Epithelial cell of proximal tubule (primary cell): ENCODE data around the gene TTLL12. TPM values are rescaled to one million over a fixed set of nuclear protein-coding genes. Genes with fewer than 3 reads are reported as not detected.

Source experiments
- DNase-seq: peaks from one replicate; pipeline ENCODE4 v3.0.0-alpha.2; 2011; ENCODE audit warnings: low read depth
- H3K4me3 ChIP-seq: 2 replicates; pipeline ENCODE4 v1.5.1; 2011; ENCODE audit warnings: low read depth, mild to moderate bottlenecking, low read length
- total RNA-seq: library from RNA; depleted of rRNA; stranded (reverse); fragments of >200 nt; gene quantifications from 2 replicates; pipeline ENCODE4 v1.2.3, GENCODE V29; 2015
- TF ChIP-seq, protein P1 (sequence below): conservative IDR thresholded peaks from 2 replicates; pipeline ENCODE4 v1.5.1; 2012; ENCODE audit warnings: low read depth, mild to moderate bottlenecking, low read length

TTLL12 gene
- total RNA-seq, 1 donor from 2014 or later, result 91.8 TPM

DNA sequence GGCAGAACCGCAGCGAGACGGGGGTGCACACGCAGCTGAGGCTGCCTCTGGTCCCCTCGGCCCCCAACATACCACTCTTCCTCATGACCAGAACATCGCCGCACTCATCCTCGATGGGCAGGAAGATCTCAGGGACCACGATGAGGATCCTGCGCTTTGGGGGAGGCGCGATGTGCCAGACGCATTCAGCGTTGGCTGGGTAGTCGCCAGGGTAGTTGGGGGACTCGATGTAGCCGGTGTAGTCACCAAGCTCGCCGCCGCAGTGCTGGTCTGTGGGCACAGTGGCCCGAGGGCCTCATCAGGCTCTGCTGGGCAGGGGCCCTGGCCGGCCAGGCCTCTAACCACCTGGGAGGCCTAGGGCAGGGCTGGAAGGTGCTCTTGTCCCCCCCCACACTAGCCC, 23.0 kb upstream of the TTLL12 start:
- TF ChIP-seq, protein P1, sequence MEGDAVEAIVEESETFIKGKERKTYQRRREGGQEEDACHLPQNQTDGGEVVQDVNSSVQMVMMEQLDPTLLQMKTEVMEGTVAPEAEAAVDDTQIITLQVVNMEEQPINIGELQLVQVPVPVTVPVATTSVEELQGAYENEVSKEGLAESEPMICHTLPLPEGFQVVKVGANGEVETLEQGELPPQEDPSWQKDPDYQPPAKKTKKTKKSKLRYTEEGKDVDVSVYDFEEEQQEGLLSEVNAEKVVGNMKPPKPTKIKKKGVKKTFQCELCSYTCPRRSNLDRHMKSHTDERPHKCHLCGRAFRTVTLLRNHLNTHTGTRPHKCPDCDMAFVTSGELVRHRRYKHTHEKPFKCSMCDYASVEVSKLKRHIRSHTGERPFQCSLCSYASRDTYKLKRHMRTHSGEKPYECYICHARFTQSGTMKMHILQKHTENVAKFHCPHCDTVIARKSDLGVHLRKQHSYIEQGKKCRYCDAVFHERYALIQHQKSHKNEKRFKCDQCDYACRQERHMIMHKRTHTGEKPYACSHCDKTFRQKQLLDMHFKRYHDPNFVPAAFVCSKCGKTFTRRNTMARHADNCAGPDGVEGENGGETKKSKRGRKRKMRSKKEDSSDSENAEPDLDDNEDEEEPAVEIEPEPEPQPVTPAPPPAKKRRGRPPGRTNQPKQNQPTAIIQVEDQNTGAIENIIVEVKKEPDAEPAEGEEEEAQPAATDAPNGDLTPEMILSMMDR, result no peak
- H3K4me3 ChIP-seq, result no peak overlapping the region
- DNase-seq, result no peak

DNA sequence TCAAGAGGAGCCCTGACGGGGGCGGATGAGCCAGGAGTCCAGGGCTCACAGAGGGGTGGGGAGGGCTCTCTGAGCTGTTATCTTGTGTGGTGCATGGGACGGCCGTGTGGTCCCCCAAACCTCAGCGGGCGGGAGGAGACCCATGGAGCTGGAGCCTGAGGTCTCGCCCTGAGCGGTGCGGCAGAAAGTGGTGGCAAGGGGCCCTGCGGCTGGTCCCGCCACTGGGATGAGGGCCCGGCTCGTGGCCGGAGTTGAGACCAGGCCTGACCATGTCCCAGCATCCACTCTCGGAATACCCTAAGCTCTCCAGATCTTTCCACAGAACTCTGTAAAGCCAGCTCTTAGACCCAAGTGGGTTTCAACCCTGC, 22.6 kb upstream of the TTLL12 start:
- TF ChIP-seq, protein P1, result no peak
- DNase-seq, result no peak
- no peak overlapping the region for H3K4me3 ChIP-seq

DNA sequence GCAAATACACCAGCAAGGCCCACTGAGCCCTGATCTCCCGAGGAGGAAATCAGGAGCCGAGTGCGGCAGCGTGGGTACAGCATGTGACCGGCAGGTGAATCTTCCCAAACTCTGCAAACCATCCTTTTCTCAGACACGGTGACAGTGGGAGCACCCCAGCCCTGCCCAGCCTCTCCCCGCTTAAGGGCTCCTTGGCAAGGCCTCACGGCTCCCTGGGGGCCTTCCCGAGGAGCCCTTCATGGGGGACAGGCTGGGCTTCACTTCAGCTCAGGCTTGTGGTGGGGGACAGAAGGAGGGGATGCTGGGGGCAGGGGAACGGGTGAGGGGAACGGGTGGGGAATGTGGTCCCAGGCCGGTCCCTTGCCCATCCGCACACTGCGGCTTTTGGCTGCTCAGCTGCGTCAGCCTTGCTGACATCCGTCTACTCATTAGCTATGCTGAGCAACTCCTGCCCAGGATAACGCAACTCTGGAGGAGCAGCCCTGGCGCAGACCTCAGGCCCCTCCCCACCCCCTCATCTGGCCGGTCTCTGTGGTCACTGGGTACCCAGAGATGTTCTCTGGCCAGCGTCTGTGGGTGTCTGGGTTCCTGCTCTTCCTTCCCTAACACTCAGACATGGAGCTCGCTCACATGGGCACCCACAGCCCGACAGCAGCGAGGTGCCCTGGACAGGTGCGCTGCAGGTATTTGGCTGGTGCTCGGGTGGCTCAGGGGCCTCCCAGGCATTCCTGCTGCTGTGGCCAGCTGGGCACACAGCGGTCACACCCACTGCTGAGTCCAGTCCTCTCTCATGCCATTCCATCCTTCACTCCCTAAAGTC, 22.0 kb upstream of the TTLL12 start:
- TF ChIP-seq, protein P1, result no peak
- no peak overlapping the region for H3K4me3 ChIP-seq
- DNase-seq, result no peak

DNA sequence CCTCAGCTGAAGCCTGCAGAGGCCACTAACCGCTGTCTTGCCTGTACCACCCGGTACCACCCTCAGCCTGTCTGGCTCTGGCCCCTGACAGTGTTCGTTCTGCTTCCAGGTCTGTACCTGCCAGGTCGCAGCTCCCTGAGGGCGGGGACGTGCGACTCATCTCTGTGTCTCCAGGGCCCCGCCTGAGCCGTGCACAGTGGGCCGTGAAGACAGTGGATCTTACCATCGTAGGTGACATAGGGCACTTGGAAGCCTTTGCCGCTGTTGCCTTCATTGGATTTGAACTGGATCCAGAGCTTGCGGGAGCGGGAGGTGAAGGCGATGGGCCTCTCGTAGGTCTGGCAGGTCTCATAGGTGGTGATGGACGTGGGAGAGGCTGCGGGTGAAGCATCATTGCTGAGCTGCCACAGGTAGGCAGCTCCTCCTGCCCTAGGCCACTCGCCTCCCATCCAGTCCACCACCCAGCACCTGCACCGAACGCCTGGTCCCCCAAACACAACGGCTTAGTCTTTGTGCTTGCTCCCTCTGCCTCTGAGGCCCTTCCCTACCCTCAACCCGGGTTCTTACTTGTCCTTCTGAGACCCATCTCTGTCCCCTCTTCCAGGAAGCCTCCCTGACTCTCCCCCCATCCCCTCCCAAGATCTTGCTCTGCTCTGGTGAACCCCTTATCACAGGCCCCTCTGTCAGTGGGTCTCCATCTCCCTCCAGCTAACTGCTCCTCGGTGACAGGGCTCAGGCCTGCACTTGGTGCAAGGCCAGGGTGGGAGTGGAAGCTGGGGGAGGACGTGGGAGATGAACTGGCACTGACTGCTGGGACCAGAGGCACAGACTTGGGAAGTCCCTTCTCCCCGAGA, 21.1 kb upstream of the TTLL12 start:
- DNase-seq, result no peak
- TF ChIP-seq, protein P1, result no peak
- no peak overlapping the region for H3K4me3 ChIP-seq

DNA sequence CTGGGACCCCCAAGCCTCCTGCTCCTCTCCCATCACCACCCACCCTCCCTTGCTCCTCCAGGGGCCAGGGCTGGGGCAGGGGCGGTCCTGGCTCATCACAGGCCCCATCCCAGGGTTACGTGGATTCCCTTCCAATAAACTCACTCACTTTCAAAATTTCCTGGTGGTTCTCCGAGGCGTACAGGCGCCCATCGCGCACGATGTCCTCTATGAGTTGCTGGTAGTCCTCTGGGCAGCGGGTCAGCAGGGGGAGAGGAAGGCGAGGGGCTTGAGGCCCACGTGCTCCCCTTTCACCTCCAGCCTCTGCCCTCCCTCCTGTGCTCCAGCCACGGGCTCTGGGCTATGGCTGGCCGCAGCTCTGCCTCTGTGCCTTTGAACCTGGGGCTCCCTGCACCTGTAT, 20.5 kb upstream of the TTLL12 start:
- no peak for DNase-seq
- no peak overlapping the region for H3K4me3 ChIP-seq
- TF ChIP-seq, protein P1, result no peak

DNA sequence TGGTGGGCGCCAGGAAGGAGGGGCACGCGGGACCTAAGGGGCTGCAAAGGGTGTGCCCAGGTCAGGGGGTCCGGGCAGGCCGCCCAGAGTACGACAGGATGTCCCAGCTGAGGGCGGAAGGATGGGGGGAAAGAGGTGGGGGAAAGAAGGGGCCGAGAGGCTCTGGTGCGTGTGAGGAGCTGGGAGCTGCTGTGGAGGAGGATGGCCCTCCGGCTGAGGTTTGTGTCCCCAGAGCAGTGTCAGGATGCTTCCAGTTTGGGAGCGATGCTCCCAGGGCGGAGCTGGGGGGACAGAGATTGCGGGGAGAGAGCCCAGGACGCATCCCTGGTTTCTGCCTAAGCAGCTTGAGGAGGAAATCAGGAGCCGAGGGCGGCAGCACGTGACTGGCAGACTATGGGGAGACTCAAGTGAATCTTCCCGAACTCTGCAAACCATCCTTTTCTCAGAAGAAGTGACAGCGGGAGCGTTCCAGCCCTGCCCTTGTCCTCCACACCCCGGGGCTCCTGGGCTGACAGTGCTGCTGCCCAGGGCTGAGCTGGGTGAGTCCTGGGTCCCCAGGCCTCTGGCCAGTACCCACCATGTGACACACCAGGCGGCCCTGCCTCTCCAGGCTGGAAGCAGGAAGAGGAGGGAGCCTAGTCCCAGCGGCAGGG, 19.7 kb upstream of the TTLL12 start:
- H3K4me3 ChIP-seq, result no peak overlapping the region
- DNase-seq, result no peak
- TF ChIP-seq, protein P1, result no peak
